GM13976 (cell line): ENCODE data around the gene HPN.

Source experiments
- DNase-seq: peaks from one replicate; pipeline ENCODE4 v3.0.0; 2012; ENCODE audit warnings: low spot score
- in situ Hi-C: fragments of 300-500 bp; cut with MboI; formaldehyde crosslinking; loops from one replicate; pipeline ENCODE4 v1.12.0; 2022; ENCODE audit warnings: low sequenced_read_pairs, mixed read lengths, inconsistent platforms; ENCODE audit not compliant: unreplicated experiment
- TF ChIP-seq, protein P1 (sequence below): IDR thresholded peaks from 2 replicates; pipeline ENCODE4 v1.5.1; 2012; ENCODE audit warnings: borderline replicate concordance, mild to moderate bottlenecking; ENCODE audit not compliant: insufficient read depth; ENCODE audit errors: extremely low read depth, missing control alignments, control extremely low read depth

Gene HPN

DNA sequence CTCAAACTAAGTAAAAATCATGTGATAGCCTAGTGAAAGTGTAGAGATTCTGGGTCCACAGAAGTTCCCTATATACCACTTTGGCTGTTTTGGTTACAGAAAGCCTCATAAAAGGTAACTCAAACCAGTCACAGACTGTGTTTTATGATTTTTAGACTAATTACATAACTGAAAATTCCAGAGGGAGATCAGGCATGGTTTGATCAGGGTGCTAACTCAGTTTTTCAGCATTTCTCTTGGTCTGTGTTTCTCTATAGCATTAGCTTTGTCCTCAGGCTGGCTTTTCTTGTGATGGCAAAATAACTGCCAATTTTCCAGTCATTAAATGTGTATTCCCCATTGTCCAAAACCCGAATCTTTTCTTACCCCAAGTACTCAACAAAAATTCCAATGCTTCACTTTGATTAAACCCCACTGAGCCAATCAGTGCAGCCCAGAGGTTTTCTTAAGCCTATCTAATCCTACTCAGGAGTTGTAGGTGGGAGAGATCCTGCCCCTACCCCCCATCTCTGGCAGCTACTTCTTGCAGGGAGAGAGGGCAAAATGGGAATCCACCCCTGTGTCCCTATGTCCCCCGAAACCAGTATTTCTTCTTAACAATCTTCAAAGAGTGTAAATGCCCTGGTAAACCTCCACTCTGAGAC lies 65.5 kb downstream of the HPN start:
- TF ChIP-seq, protein P1, sequence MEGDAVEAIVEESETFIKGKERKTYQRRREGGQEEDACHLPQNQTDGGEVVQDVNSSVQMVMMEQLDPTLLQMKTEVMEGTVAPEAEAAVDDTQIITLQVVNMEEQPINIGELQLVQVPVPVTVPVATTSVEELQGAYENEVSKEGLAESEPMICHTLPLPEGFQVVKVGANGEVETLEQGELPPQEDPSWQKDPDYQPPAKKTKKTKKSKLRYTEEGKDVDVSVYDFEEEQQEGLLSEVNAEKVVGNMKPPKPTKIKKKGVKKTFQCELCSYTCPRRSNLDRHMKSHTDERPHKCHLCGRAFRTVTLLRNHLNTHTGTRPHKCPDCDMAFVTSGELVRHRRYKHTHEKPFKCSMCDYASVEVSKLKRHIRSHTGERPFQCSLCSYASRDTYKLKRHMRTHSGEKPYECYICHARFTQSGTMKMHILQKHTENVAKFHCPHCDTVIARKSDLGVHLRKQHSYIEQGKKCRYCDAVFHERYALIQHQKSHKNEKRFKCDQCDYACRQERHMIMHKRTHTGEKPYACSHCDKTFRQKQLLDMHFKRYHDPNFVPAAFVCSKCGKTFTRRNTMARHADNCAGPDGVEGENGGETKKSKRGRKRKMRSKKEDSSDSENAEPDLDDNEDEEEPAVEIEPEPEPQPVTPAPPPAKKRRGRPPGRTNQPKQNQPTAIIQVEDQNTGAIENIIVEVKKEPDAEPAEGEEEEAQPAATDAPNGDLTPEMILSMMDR = no peak
- DNase-seq = no peak
- in situ Hi-C loops = no loop called here

DNA sequence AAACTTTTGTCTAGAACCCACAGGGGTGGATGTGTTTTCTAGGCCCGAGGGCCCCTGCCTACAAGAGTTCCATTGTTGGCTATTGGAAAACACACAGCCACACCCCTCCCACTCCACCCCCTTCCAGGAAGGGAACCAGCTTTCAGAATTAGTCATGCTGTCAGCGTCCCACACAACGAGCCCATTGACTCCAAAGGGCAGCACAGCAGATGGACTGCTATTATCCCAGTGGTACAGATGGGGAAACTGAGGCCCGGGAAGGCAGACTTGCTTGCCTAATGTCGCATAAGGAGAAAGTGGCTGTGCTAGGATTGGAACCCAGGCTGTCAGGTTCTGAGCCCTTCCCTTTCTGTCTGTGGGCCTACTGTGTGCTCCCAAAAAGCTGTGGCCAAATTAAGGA lies 66.0 kb downstream of the HPN start:
- TF ChIP-seq, protein P1 = no peak
- DNase-seq = no peak
- in situ Hi-C loops = no loop called here

DNA sequence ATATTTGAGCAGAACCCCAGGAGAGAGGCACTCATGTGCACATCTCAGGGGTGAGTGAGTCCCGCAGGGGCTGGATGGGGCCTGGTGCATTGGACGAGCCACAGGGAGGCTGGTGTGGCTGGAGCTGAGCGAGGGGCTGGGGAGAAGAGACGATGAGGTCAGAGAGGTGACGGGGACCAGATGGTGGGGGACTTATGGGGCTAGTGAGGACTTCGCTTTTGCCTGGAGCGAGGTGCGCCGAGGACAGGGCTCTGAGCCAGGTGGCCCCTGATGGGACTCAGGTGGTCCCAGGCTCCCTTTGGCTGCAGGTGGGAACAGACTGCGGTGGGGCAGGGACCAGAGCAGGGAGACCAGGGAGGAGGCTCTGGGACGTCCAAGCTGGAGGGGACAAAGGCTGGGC lies 67.2 kb downstream of the HPN start:
- TF ChIP-seq, protein P1 = no peak
- in situ Hi-C loops = no loop called here
- no peak for DNase-seq

DNA sequence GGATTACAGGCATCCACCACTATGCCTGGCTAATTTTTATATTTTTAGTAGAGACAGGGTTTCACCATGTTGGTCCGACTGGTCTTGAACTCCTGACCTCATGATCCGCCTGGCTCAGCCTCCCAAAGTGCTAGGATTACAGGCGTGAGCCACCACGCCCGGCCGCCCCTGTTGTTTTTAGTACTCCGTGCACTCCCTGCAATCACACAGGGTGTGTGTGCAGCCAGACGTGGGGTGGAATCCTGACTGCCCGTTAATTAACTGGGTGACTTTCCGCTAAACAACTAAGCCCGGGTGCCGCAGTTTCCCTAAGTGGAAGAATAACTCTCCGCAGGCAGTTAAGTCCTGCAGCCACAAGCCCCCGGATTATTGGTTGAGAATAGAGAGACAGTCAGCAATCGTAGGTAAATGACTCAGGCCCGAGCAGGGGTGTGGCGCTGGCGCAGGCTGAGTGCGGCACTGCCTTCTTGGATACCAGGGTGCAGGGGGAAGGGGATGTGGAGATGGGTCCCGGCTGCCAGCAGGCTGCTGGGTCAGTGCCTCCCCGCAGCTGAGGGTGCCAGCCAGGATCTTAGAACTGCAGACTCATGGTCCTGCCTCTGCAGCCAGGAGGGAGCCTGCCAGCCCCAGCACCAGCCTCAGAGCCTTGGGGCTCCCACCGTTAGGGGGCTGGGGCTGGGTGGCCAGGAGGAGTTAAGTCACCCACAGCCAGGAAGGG lies 68.0 kb downstream of the HPN start:
- DNase-seq = no peak

DNA sequence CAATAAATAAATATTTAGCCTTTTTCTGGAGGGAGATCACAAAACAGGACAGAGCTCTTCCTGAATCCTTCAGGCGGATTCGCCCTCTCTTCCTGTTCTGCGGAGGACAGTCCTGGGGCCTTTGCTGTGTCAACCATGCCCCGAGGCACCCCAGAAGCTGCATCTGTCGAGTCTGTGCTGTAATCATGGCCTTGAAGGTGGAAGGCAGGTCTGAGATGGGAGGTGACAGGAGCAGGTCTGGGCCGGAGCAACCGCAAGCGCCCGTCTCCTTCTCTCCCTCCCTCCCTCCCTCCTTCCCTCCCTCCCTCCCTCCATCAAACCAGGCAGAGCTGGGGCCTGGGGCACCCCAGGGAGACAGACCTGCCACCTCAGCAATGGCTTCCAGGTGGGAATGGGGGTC lies 69.5 kb downstream of the HPN start:
- in situ Hi-C loops = no loop called here
- no peak for DNase-seq
- TF ChIP-seq, protein P1 = no peak

More for the DNA sequence above, 68.0 kb downstream of the HPN start:
- TF ChIP-seq, protein P1 = no peak
- in situ Hi-C loops = no loop called here

DNA sequence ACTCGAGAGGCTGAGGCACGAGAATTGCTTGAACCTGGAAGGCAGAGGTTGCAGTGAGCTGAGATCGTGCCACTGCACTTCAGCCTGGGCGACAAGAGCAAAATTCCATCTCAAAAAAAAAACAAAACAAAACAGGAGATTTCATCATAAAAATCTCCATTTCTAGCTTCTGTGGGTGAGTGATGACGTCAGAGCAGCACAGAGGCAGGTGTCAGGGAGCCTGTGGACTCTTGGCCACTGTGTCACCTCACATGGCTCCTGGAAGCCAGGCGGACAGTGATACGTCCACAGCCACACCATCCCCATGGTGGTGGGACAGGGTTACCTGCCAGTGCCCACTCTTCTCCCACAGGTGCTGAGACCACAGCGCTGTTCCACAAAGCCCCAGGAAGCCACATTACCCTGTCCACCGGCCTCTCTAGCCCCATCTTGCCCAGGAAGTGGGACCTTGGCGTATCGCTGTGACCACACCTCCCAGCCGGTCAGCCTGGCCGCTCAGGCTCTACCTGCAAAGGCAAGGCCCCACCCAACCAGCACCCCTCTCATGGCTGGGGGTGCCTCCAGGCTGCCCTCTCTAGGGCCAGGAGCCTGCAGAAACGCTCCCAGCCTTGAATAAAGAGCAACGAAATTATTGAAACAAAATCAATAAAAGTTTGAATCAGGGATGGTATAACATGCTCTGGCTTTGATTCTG lies 71.6 kb downstream of the HPN start:
- TF ChIP-seq, protein P1 = no peak
- in situ Hi-C loops = no loop called here
- DNase-seq = no peak
